ENCODE measurements around the gene ZNF775.

Gene ZNF775

DNA sequence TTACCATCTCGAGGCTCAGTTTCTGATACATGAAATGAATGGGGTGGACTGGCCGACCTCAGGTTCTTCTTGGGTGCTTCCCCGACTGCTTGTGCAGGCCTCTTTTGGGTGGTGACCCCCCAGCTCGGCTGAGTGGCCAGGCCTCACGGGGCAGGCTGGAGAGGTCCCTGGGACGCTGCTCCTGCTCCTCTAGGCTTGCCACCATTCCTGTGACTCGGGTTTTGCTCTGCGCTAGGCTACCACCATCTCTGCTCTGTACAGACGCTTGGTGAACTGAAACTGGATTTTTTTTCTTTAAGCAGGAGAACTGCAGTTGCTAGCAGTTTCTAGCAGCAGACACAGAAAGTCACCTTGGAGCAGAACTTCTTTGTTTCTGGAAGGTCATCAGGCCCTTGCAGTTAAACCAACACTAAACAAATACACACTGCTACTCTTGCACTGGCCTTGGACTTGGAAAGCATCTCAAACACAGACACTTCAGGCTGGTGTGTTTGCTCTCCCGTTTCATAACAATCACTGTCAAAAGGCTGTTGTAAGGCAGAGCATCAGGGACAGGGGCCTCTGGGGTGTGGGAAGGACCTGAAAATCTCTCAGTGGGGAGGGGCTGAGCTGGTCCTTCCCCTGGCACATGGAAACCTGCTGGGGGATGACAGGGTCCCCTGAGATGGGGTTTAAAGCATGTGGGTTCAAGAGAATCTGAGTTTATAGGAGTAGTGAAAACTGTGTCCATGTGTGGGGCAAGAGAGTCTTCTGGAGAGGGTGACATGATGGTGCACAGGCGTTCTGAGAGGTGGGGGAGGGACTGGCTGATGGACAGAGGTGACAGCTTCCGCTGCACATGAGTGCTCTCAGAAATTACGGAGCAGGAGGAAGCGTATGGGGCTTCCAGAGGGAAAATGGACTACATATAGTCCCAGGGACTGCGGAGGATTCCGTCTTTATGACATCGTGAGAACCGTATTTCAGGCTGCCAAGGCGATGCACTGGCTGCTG, 36.3 kb downstream of the ZNF775 start:
- DNase-seq = no peak

DNA sequence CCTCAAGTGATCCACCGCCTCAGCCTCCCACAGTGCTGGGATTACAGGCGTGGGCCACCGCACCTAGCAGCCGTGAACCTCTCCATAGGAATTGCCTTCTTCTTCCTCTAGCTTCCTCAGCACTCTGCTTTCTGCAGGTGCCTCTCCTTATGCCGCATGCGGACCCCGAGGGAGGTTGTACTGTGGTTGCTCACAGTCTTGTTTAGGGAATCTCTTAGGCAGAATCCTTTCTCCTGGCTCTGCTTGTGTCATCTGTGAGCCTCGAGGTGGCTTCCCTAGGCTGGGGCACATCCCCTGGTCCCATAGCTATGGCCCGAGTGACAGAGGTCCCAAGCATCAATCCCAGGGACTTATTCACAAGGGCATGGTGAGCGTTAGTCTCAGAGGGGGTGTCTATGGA, 38.1 kb downstream of the ZNF775 start:
- DNase-seq = no peak

- DNase-seq = no peak
These were observed 38.7 kb downstream of the ZNF775 start for GRCh38 chr7:150417863-150418262.

DNA sequence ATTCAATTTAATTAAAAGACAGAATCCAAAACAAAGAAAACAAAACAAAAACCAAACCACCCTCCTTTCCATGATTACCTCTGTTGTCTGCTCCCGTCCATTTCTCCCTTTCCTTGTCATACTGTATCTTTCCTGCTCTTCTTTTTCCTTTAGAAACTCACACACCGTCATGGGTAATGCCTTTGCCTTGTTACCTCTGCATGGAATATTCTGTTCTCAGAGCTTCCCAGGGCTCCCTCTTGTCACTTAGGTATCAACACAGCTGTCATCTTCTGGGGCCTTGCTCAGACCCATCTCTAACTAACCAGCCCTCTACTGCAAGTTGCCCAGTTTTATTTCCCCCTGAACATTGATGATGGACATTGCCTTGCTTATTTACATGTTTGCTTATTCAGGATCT, 41.1 kb downstream of the ZNF775 start:
- no peak for DNase-seq

DNA sequence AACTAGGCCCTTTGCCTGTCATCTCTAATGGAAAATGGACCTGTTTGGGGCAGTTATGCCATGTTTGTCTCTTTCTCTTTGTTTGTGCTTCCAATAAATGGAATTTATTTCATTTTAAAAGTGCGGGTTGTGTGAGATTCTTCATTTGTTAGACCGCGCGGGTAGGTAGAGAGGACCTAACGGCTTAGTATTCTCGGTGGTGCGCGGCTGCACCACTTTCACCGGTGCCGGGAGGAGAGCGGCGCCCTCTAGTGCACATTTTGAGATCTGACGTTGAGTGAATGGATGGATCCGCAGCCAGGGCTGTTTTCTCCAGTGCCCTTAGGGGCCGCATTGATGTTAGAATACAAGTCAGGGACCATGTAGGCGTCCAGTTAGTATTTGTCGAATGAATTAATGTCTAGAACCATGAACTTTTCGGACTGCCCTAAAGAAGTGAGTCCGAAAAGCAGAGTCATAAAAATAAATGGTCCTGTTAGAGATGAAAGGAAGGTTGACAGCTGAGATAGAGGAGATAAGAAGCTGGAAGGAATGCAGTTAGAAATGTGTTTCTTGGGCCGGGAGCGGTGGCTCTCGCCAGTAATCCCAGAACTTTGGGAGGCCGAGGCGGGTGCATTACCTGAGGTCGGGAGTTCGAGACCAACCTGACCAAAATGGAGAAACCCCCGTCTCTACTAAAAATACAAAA, 42.0 kb downstream of the ZNF775 start:
- DNase-seq = peak; percentile 93

GRCh38 chr7:150421831-150422230, 42.7 kb downstream of the ZNF775 start:
- no peak for DNase-seq

DNA sequence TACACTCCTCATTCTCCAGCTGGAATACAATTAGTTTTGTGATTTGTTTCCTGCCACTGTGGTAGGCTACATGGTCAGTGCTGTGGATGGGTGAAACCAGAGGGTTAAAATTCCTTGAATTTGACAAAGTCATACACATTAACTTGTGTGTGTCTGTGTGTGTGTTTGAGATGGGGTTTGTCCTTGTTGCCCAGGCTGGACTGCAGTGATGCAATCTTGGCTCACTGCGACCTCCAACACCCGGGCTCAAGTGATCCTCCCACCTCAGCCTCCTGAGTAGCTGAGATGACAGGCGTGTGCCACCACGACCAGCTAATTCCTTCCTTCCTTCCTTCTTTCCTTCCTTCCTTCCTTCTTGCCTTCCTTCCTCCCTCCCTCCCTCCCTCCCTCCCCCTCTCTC, 46.5 kb downstream of the ZNF775 start:
- DNase-seq = no peak

- DNase-seq = no peak
These were observed 49.7 kb downstream of the ZNF775 start for GRCh38 chr7:150428671-150429451.

DNA sequence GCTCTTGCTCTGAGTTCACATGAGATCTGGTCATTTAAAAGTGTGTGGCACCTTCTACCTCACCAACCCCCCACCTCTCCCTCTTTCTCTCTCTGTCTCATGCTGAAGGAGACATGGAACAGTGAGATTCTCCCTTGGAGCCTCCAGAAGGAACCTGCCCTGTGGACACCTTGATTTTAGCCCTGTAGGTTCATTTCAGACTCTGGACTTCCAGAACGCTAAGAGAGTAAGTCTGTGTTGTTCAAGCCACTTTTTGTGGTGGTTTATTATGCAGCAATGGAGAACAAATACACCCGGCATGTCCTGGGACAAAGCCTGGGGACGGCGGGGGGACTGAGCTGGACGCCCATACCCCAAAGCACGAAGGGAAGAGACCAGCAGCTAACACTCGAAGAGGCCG, 50.6 kb downstream of the ZNF775 start:
- no peak for DNase-seq

- no peak for DNase-seq
These were observed 51.4 kb downstream of the ZNF775 start for GRCh38 chr7:150430465-150431085.

- no peak for DNase-seq
These were observed 52.9 kb downstream of the ZNF775 start for GRCh38 chr7:150431839-150432658.

DNA sequence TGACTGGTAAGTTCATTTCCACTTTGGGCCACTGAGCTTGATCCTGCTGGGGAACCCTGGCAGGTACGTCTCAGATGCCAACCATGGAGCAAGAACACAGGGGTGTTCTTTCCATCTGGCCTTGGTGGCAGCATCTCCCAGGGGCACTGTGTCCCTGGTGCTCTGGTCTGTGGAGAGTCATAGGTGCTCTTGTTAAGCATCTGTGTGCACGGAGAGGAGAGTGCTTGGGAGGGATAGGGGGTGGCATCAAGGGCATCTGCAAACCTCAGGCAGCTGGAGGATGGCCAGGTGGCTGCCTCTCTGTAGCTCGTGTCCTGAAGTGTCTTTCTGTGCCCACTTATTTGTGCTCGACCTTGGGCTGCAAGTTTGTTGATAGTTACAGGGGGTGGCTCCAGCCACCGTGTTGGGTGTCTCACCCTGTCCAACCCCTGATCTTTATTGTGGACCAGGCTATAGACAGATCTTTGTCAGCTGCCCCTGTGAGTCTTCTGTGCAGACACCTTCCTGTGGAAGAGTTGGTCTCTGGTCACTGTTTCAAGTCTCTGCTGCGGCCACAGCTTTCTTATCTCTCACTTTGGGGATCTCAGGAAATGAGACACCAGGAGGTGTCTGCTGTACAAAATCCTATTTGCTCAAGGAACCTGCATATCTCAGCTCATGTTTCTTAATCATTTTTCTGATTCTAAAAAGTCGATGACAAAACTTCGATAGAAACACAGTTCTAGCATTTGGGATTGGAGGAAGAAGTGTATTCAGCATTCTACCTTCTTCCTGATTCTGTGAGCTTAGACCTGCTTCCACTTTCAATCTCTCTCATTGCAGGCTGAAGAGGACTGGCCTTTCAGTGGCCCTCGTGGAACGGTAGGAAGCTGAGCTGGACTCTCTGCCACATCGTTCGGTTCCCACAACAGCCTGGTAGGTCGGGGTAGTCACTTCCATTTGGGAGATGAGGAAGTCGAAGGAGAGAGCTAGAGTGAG, 54.1 kb downstream of the ZNF775 start:
- no peak for DNase-seq

DNA sequence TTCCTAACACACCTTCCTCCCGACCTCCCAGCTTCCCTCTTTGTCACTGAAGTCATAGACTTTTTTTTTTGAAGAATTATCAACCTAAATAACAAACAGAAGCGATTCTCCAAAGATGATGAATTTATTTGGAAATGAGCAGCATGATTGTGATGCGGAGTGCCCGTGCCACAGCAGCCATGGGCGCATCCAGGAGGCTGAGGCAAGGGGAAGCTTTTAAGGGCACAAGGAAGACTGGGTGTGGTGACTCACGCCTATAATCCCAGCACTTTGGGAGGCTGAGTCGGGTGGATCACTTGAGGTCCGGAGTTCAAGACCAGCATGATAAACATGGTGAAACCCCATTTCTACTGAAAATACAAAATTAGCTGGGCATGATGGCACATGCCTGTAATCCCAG, 55.1 kb downstream of the ZNF775 start:
- DNase-seq = no peak

- DNase-seq = no peak
These were observed 55.9 kb downstream of the ZNF775 start for GRCh38 chr7:150435047-150435389.

DNA sequence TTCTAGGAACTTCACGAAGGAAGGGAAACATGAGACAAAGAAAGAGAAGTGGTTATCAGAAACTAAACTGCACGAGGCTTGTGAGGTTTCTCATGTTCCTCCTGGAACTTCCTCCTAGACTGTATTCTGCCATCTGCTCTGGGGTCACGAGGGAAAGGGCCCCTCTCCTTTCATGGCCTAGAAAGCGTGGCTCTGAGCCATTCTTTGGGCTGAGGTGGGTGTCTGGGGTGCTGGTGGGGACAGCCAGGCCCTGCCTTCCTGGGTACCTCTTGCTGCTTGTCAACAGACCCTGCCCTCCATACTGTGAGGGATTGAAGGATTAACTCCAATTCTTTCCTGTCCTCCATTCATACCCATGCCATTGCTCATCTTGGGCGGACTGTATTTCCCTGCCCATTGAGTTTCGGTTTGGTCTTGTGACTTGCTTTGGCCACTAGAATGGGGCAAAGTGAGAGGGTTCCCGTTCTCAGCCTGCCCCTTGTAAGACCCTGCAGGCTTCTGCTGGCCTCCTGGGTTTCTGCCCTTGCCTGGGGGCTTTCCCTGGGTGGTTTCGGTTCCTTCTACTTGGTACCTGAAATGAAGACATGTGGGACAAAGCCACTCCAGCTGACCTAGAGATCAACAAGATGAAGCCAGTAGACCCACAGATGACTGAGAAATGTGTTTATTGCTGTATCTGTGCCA, 56.4 kb downstream of the ZNF775 start:
- no peak for DNase-seq

- no peak for DNase-seq
These were observed 60.8 kb downstream of the ZNF775 start for GRCh38 chr7:150439967-150440366.

GRCh38 chr7:150441524-150441923, 62.4 kb downstream of the ZNF775 start:
- DNase-seq = no peak

DNA sequence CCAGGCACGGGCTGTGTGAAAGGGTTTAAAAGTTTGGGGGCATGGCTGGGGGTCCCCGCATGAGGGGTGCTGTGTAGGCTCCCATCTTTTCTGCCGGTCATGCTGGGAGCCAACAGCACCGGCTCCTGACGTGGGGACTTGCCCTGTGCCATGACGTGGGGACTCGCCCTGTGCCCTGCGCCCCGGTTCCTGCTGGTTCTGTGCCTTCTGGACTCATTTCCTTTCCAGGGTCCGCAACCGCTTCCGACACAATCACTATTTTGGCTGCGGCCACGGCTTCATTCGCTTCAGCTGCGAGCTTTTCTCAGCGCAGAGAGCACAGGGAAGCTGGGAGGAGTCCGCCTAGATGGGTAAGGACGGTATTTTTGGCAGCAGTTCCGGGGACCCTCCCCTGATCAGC, 63.7 kb downstream of the ZNF775 start:
- no peak for DNase-seq

DNA sequence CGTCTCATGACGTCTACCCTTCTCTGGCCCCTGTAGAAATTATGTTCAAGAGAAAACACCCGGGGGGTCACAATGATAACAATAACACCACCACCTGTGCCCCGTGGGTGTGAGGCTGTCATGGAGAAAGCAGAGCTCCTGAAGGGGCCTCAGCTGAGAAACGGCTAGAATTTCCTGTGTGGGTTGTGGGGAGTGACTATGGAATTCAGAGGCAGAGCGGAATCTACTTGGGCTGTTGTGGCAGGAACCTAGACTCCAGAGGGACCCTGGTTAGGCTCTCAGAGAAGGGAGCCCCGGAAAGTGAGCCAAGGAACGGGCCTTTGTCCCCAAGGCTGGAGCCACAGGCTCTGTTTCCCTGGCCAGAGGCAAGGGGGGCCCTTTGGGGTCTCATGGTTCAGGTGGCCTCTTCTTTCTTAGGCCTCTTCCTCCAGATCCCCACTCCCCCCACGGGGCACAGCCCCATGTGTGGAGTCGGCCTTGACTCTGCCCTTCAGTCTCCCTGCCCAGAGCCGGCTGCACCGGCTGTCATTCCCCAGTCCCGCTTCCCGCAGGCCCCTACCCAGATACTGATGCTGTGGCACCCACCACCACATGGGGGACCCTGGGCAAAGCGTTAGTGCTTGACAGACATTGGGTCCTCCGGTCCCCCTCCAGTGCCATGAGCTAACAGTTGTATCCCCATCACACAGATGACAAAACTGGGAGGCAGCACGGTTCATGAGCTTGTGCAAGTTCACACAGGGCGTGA, 64.8 kb downstream of the ZNF775 start:
- DNase-seq = no peak

Measured in CD4-positive, alpha-beta T cell treated with Interleukin-17A for 4 hours (primary cell).